ENCODE results near the gene GLIS2. TPM values are rescaled to one million over a fixed set of nuclear protein-coding genes. Genes with fewer than 3 reads are reported as not detected.
A peak's percentile ranks its signal among the peaks of the same experiment; 100 is the strongest.

The GLIS2 gene
- total and polyA plus RNA-seq, 2 experiments from 2014 or later, result 10.3 to 14.5 TPM

DNA sequence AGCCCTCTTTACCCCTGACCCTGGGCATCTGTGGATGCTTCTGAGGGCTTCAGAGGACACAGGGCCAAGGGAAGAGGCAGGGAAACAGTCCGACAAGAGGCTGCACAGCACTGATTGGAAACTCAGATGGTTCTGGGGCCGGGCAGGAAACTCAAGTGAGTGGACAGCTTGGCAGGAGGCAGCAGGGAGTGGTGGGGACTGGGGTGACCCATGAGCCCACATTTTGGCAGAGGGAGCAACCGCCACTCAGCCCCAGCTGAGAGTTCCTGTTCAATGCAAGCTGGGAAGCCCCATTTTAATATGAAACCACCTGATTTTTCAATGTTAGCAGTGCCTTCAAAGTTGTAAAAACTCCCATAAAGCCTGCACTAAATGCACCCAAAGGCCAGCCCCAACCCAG lies 54.3 kb downstream of the GLIS2 start:
- H3K4me1 ChIP-seq (ENCODE audit: low read depth), result peaks cover 33% of the 10 kb centered on the region
- TF ChIP-seq, protein P1, sequence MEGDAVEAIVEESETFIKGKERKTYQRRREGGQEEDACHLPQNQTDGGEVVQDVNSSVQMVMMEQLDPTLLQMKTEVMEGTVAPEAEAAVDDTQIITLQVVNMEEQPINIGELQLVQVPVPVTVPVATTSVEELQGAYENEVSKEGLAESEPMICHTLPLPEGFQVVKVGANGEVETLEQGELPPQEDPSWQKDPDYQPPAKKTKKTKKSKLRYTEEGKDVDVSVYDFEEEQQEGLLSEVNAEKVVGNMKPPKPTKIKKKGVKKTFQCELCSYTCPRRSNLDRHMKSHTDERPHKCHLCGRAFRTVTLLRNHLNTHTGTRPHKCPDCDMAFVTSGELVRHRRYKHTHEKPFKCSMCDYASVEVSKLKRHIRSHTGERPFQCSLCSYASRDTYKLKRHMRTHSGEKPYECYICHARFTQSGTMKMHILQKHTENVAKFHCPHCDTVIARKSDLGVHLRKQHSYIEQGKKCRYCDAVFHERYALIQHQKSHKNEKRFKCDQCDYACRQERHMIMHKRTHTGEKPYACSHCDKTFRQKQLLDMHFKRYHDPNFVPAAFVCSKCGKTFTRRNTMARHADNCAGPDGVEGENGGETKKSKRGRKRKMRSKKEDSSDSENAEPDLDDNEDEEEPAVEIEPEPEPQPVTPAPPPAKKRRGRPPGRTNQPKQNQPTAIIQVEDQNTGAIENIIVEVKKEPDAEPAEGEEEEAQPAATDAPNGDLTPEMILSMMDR (IDR thresholded peaks at IDR 0.05; ENCODE audit: low read depth, low read length), result no peak

DNA sequence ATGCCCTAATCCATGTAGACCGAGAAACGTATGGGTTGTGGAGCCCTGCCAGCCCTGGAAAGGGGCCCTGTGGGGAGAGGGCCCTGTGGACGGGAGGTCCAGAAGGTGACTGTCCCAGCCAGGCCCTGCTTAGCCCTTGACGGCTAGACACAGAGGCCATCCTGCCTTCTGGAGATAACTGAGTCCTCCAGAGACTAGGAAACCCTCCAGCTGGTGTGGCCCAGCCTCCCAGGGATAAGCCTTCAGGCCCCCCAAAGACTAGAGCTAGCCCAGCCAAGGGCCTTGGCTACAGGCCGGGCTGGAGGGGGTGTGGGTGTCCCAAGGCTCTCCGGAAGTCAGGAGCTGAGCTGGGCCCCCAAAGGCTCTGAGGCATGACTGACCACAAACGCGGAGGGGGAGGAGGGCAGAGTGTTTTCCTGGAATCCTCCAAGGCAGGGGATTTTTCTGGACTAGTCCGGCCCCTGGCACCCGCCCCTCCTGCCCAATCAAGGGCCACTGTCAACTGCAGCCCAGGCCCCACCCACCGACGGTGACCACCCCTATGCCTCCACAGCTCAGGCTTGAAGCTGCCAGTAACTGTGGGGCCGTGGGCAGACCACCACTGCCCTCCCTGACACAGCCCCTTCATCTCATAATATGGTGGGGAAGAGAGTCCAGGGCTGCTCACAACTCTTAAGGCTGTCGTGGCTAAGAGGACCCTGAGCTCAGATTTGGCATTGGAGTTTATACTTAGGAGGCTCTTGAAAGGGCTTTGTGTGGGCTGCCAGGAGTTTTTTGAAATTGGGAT lies 54.9 kb downstream of the GLIS2 start:
- H3K9me3 ChIP-seq (ENCODE audit: low read depth), result no peaks in the 10 kb centered on the region
- H3K4me1 ChIP-seq (ENCODE audit: low read depth), result peaks cover 33% of the 10 kb centered on the region
- H3K27me3 ChIP-seq, result no peaks in the 10 kb centered on the region
- peak overlapping the region; percentile 89 for H3K27ac ChIP-seq
- H3K36me3 ChIP-seq, result no peaks in the 10 kb centered on the region
- TF ChIP-seq, protein P1 (IDR thresholded peaks at IDR 0.05; ENCODE audit: low read depth, low read length), result no peak
- no peak overlapping the region for H3K4me3 ChIP-seq
- peak in 1 of 2 donors; percentile 99 for DNase-seq (ENCODE audit: low read depth in 1 of 2, low spot score in 1 of 2)

More for the DNA sequence above, 54.3 kb downstream of the GLIS2 start:
- Histone ChIP-seq H3K27ac (peak overlapping the region; percentile 89), H3K9me3 (ENCODE audit: low read depth) (no peaks in the 10 kb centered on the region), H3K4me3 (no peak overlapping the region), H3K36me3 (no peaks in the 10 kb centered on the region), H3K27me3 (no peaks in the 10 kb centered on the region)
- DNase-seq (ENCODE audit: low read depth in 1 of 2, low spot score in 1 of 2), result no peak

DNA sequence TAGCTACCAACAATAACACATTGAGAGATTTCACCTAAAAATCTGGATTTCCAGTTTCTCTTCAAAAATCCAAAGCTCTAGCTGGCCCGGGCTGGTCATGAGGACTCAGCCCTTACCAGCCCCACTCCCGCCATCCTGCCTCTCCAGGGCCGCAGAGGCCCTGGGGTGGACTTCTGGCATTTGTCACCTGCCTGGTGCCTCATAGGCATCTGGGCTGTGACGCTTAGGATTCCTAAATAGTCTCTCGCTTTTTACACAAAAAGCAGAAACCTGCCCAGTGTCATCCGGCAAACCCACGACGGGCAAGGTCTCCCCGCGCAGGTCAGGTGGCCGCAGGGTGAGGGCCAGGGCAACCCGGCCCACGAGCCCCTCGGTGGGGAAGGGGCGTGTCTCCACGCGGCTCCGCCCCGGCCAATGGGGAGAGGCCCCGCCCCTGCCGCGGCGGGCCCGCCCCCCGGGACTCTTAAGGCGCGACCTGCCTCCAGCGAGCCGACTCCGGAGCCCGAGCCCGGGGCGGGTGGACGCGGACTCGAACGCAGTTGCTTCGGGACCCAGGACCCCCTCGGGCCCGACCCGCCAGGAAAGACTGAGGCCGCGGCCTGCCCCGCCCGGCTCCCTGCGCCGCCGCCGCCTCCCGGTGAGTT lies 55.6 kb downstream of the GLIS2 start, which contains the start of gene VASN:
VASN (plus strand) TSS at position 492 of the 644 bp plus-strand sequence. CDS start 9,030 bp downstream, outside the sequence.
- Histone ChIP-seq H3K4me3 (peak within 1 kb of the TSS; percentile 75), H3K9me3 (ENCODE audit: low read depth) (no peaks in the 10 kb centered on the region), H3K36me3 (no peaks in the 10 kb centered on the region), H3K27me3 (no peaks in the 10 kb centered on the region), H3K27ac (peak within 1 kb of the TSS; percentile 89), H3K4me1 (ENCODE audit: low read depth) (peaks cover 38% of the 10 kb centered on the region)
- TF ChIP-seq, protein P1 (IDR thresholded peaks at IDR 0.05; ENCODE audit: low read depth, low read length), result no peak
- DNase-seq (ENCODE audit: low read depth in 1 of 2, low spot score in 1 of 2), result peak; percentile 87 to 91

DNA sequence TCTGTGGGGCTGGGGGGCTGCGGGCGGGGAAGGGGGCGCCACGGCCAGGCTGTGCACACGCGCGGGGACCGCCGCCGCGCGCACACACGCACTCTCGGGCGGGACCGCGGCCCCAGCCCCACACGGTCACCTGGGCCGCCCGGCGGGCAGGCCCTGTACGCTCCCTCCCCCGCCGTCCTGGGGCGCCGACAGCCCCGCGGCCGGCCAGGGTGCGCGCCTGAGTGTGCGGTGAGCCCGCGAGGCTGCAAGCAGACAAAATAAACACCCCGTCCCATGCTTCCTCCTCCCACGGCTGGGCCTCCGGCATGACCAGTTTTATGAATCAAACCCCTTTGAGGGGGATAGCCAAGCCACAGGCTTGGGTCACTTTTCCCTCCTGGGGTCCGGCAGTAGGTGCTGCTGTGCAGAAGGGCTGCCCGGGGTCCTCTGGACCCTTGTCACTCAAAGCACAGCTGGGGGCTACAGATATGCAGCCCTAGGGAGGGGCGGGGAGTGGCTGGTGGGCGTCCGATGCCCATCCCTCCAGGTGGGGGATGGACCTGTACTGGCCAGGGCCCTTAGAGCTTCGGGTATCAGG lies 56.2 kb downstream of the GLIS2 start:
- peak overlapping the region; percentile 89 for H3K27ac ChIP-seq
- H3K36me3 ChIP-seq, result no peaks in the 10 kb centered on the region
- H3K27me3 ChIP-seq, result no peaks in the 10 kb centered on the region
- H3K4me3 ChIP-seq, result peak overlapping the region; percentile 75
- no peaks in the 10 kb centered on the region for H3K9me3 ChIP-seq (ENCODE audit: low read depth)
- peaks cover 40% of the 10 kb centered on the region for H3K4me1 ChIP-seq (ENCODE audit: low read depth)
- no peak for DNase-seq (ENCODE audit: low read depth in 1 of 2, low spot score in 1 of 2)
- TF ChIP-seq, protein P1 (IDR thresholded peaks at IDR 0.05; ENCODE audit: low read depth, low read length), result no peak

DNA sequence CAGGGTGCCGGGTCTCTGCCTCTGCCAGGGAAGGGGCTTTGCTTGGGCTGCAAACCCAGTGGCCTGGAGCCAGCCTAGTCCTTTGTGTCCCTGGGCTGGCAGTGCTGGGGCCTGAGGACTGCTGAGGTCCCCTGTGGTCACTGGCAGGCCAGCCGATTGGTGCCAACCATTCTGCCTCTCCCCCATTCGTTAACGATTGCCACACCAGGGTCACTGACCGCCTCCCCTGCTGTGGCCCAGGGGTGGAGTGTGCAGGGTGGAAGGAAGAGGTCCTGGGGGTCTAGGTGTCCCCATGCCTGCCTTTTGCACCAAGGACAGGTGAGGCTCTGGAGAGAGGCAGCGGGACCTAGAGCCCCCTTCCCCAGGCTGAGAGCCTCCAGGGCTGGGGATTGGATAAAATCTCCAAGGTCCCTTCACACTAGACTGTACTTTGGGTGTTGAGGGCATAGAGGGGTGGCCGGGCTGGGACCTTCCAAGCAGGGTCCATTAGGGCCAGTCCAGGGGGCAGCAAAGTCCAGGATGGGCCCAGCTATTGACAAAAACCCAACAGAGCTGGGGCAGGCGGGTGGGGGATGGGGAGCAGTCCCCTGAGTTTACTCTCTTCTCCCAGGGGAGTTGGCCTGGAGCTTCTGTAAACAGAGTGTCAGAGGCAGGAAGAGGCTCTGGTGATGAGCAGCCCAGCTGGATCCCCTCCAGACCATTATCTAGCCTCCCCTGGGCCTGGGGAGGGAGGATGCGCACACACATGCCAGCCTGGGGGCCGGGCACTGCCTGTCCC lies 56.9 kb downstream of the GLIS2 start:
- H3K27me3 ChIP-seq, result no peaks in the 10 kb centered on the region
- TF ChIP-seq, protein P1 (IDR thresholded peaks at IDR 0.05; ENCODE audit: low read depth, low read length), result no peak
- H3K9me3 ChIP-seq (ENCODE audit: low read depth), result no peaks in the 10 kb centered on the region
- H3K4me1 ChIP-seq (ENCODE audit: low read depth), result peaks cover 46% of the 10 kb centered on the region
- DNase-seq (ENCODE audit: low read depth in 1 of 2, low spot score in 1 of 2), result peak in 1 of 2 donors; percentile 64
- peak overlapping the region; percentile 75 for H3K4me3 ChIP-seq
- no peak overlapping the region for H3K27ac ChIP-seq
- H3K36me3 ChIP-seq, result no peaks in the 10 kb centered on the region

All from cardiac muscle cell (in vitro differentiated cells and primary cell).